Measurements from ENCODE around the gene DENND1C.

GRCh38 chr19:6467384-6467783, 14.2 kb downstream of the DENND1C start:
- no peak for TF ChIP-seq ZBTB40 (IDR thresholded peaks at IDR 0.05)
- no peak for TF ChIP-seq ZBTB40 (CRISPR knock-in tag; IDR thresholded peaks at IDR 0.05)
- no peak for TF ChIP-seq TCF7L2 (IDR thresholded peaks at IDR 0.05; ENCODE audit: low read depth, low read length)
- no peak for TF ChIP-seq JUN (IDR thresholded peaks at IDR 0.05; ENCODE audit: borderline replicate concordance, low read depth, low read length)
- TF ChIP-seq JUN (CRISPR knock-in tag; IDR thresholded peaks at IDR 0.05; ENCODE audit: borderline replicate concordance) = no peak
- no peak for TF ChIP-seq ZNF449 (CRISPR knock-in tag; IDR thresholded peaks at IDR 0.05)
- TF ChIP-seq CTCF (IDR thresholded peaks at IDR 0.05 in 2 of 3, conservative IDR thresholded peaks at IDR 0.05 in 1 of 3; ENCODE audit: insufficient read depth in 2 of 3, low read depth in 1 of 3, low read length in 3 of 3) = no peak
- TF ChIP-seq EP300 (IDR thresholded peaks at IDR 0.05; ENCODE audit: low read length) = no peak
- TF ChIP-seq TFAM (CRISPR knock-in tag; conservative IDR thresholded peaks at IDR 0.05) = no peak
- TF ChIP-seq POLR2AphosphoS2 (IDR thresholded peaks at IDR 0.05; ENCODE audit: low read length) = no peak
- TF ChIP-seq ZBTB2 (IDR thresholded peaks at IDR 0.05) = no peak
- TF ChIP-seq CEBPZ (IDR thresholded peaks at IDR 0.05; ENCODE audit: borderline replicate concordance, low read depth, low read length) = no peak
- TF ChIP-seq GABPA (tag; conservative IDR thresholded peaks at IDR 0.05; ENCODE audit: low read depth) = no peak
- no peak for TF ChIP-seq POLR2A (conservative IDR thresholded peaks at IDR 0.05)
- no peak for TF ChIP-seq POLR2B (IDR thresholded peaks at IDR 0.05; ENCODE audit: low read depth, partially characterized antibody)

Measured in K562 (cell line).